Esophagus muscularis mucosa (tissue), 4 donors: ENCODE measurements around the gene GALNT18.

Source experiments
- CTCF ChIP-seq, 3 experiments: fragments of 200-600 bp in 2 of 3; fragments of 450-650 bp in 1 of 3; sonication (generic) in 2 of 3; IDR thresholded peaks; one replicate each; pipeline ENCODE4 v1.5.1; 2017 to 2019; ENCODE audit warnings: antibody characterized with exemption in 3 of 3, mild to moderate bottlenecking in 2 of 3, moderate library complexity in 1 of 3
- EP300 ChIP-seq: sonication (generic); formaldehyde crosslinking; IDR thresholded peaks from one replicate; pipeline ENCODE4 v1.6.1; 2017; ENCODE audit warnings: antibody characterized with exemption
- POLR2A ChIP-seq: fragments of 450-650 bp; IDR thresholded peaks from one replicate; pipeline ENCODE4 v1.6.1; 2017; ENCODE audit warnings: antibody characterized with exemption, moderate library complexity, mild to moderate bottlenecking, low read depth

GRCh38 chr11:11436715-11437313 lies 185.0 kb downstream of the GALNT18 start:
- TF ChIP-seq EP300 (no peak), CTCF (IDR thresholded peaks at IDR 0.05) (no peak), POLR2A (no peak)
